RWPE1 (cell line): Measurements from ENCODE around the gene ADAM15.
A peak's percentile ranks its signal among the peaks of the same experiment; 100 is the strongest.

ENCODE experiments used
- CTCF ChIA-PET: fragments of 350-600 bp; sonication (Branson Sonifier 250); formaldehyde crosslinking; extraction: SDS; loops from one replicate; lab custom pipeline; 2021; lab: Yijun Ruan, JAX
- POLR2A ChIA-PET: fragments of 400-600 bp; formaldehyde crosslinking; extraction: SDS; loops from one replicate; lab custom pipeline; 2020; ENCODE audit warnings: antibody characterized with exemption; ENCODE audit not compliant: low non-redundant PET; lab: Yijun Ruan, JAX
- DNase-seq: peaks from one replicate; pipeline ENCODE4 v3.0.0; 2012; ENCODE audit warnings: low spot score
- H3K27ac ChIP-seq: fragments of 450-650 bp; 2 replicates; pipeline ENCODE4 v1.5.1; 2017
- TF ChIP-seq, protein P1 (sequence below): fragments of 450-650 bp; conservative IDR thresholded peaks from 2 replicates; pipeline ENCODE4 v1.5.1; 2017; ENCODE audit warnings: low read depth, mild to moderate bottlenecking

Gene ADAM15

DNA sequence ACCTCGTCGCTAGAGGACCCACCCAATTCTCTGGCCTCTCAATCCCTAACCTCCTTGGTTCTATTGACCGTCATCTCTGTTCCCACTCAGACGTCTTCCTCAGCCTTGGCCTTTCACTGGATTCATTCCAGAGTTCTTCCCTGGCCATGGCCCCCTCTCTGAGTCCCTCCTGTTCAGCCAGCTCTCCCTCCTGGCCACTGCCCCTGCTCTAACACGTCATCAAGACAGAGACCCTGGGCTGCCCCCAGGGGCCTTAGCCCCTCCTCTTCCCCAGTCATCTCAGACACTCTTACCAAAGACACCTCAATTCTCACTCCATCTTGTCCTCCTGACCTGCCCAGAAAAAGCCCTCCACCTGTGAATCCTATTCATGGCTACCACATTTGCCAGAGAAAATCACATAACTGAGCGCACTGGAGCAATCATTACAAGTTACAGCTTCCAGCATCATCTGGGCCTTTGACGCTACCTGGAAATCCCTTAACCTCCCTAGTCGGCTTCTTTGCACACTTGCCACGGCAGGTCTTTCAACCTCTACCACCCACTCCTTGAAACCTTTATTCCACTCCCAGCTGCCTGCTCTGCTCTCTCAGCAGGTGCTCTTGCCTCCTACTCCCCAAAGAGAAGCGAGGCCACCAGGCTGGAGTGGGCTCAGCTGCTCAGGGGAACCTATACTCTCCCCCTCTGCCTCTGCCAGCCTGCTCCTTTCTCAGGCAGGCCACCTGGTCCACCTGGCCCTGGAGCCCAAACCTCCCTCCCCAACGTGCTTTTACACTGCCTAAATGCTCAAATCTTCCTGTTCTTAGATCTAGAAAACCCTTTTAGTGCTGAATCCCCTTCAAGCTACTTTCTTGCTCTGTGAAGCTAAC is 31.5 kb upstream of the ADAM15 start:
- POLR2A ChIA-PET = no interaction called here
- DNase-seq = no peak
- TF ChIP-seq, protein P1, sequence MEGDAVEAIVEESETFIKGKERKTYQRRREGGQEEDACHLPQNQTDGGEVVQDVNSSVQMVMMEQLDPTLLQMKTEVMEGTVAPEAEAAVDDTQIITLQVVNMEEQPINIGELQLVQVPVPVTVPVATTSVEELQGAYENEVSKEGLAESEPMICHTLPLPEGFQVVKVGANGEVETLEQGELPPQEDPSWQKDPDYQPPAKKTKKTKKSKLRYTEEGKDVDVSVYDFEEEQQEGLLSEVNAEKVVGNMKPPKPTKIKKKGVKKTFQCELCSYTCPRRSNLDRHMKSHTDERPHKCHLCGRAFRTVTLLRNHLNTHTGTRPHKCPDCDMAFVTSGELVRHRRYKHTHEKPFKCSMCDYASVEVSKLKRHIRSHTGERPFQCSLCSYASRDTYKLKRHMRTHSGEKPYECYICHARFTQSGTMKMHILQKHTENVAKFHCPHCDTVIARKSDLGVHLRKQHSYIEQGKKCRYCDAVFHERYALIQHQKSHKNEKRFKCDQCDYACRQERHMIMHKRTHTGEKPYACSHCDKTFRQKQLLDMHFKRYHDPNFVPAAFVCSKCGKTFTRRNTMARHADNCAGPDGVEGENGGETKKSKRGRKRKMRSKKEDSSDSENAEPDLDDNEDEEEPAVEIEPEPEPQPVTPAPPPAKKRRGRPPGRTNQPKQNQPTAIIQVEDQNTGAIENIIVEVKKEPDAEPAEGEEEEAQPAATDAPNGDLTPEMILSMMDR = no peak
- peak overlapping the region; percentile 100 for H3K27ac ChIP-seq
- CTCF ChIA-PET = interaction anchor here (0.6 to 1.7 kb wide), 2 partner anchors 18 to 39 kb away, joined by 3 to 4 read pairs; no protein-coding TSS in a partner anchor

DNA sequence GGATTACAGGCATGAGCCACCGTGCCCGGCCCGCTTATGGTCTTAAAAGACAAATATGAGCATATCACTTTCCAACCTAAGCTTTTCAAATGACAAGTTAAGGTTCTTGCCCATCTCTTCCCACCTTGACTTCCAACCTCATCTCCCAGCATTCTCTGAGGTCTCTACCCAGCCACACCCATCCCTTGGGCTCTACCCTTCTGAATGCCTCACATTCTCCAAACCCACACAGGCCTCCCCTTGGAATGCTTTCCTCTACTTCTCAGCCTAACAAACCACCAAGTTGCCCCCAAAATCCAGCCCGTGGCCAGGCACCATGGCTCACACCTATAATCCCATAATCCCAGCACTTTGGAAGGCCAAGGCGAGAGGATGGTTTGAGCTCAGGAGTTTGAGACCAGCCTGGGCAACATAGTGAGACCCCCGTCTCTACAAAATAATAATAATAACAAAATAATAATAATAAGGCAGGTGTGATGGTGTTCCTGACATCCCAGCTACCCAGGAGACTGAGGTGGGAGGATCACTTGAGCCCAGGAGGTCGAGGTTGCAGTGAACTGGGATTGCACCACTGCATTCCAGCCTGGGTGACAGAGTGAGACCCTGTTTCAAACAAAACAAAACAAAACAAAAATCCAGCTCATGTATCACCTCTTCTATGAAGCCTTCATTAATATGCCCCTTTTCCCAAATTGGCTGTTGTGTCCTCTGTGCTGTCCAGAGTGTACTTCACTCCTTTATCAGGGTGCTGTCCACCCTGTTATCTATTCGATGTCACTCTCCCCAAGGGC is 28.8 kb upstream of the ADAM15 start:
- H3K27ac ChIP-seq = peak overlapping the region; percentile 100
- no peak for DNase-seq
- CTCF ChIA-PET = interaction anchor here (0.6 to 1.7 kb wide), 5 partner anchors 21 to 609 kb away, joined by 4 to 5 read pairs (median 4); no protein-coding TSS in a partner anchor
- POLR2A ChIA-PET = no interaction called here
- TF ChIP-seq, protein P1 = no peak

DNA sequence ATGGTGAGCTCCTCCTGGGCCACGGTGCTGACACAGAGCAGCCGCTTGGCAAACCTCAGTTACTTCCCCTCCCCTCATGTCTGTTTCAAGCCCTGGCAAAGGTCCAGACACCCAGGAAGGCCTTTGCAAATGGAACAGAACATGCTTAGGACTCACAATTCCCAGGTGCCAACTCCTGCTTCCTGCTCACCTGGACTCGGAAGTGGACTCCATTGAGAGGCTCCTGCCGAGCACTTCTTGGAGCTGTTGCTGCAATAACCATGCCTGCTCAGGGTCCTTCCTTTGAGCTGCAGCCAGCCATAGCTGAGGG is 28.2 kb upstream of the ADAM15 start:
- peak overlapping the region; percentile 100 for H3K27ac ChIP-seq
- TF ChIP-seq, protein P1 = no peak
- POLR2A ChIA-PET = no interaction called here
- DNase-seq = no peak
- CTCF ChIA-PET = interaction anchor here (0.6 to 1.7 kb wide), 5 partner anchors 21 to 610 kb away, joined by 3 to 5 read pairs (median 4); no protein-coding TSS in a partner anchor

DNA sequence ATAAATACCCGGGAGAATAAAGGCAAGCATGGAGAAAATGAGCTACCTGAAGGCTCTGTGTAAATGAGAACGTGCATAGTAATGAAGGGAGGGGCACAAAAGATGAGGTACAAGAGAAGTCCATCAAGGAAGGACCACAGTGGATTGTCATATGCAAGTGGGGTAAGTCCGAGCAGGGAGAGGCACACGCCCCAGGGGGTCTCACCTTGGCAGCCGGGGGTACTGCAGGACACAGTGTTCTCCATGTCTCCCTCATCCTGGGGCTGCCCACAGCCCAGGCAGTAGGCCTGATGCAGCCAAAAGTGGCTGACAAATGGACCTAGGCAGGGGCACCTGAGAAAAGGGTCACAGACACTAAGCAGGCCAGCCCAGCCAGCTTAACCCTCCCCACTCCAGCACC is 27.5 kb upstream of the ADAM15 start:
- peak overlapping the region; percentile 100 for H3K27ac ChIP-seq
- ChIA-PET CTCF (interaction anchor here (0.8 to 1.5 kb wide), 3 partner anchors 22 to 27 kb away, joined by 3 to 4 read pairs (median 4); no protein-coding TSS in a partner anchor), POLR2A (no interaction called here)
- DNase-seq = no peak
- TF ChIP-seq, protein P1 = no peak

DNA sequence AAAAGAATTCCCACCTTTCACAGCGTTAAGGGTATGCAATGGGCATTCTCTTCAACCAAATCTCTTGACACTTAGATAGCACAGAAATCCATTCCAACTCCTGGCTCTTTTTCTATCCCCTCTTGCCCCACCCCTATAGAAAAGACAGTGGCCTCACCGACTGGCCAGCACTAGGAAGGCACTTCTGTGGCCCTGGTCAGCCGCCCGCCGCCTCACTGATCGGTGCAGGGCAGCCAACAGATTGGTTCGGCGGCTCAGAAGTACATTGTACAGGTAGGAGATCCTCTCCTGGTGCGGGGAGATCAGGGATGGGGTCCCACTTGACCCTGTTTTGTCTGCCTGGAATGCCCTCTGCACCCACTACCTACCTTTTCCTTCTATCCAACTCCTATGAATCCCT is 26.8 kb upstream of the ADAM15 start:
- H3K27ac ChIP-seq = no peak overlapping the region
- ChIA-PET POLR2A (no interaction called here), CTCF (no interaction called here)
- DNase-seq = no peak
- TF ChIP-seq, protein P1 = no peak

DNA sequence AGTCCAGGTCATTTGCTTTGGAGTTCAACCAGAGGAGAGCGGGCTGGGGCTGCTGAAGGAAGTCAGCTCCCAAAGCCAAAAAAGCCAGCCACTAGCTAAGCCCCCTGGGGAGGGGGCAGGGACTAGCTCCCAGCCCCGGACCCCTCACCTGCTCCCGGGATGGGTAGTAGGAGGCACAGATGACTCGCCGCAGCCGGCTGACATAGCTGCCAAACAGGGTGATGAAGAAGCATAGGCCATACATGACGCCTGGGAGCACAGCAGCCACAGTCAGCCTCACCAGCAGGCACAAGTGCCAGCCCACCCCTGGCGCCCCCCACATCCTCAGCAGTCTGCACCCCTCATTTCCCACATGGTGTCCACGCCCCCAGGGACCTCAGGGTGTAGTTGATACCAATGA is 25.0 kb upstream of the ADAM15 start:
- H3K27ac ChIP-seq = peak overlapping the region; percentile 26
- DNase-seq = no peak
- POLR2A ChIA-PET = no interaction called here
- TF ChIP-seq, protein P1 = no peak
- CTCF ChIA-PET = interaction anchor here (0.6 to 0.8 kb wide), 2 partner anchors 34 to 429 kb away, joined by 3 read pairs; no protein-coding TSS in a partner anchor
